Measurements from ENCODE around the gene CD48.

The CD48 gene

GRCh38 chr1:160682983-160683865, 28.4 kb downstream of the CD48 start:
- in situ Hi-C loops (cut with HindIII; ENCODE audit: low sequenced_read_pairs) = no loop called here
- no peak for DNase-seq (ENCODE audit: low read depth)
- no peak overlapping the region for H3K4me3 ChIP-seq (ENCODE audit: low read depth, low read length)
- TF ChIP-seq CTCF (IDR thresholded peaks at IDR 0.05; ENCODE audit: low read depth, low read length, missing control alignments) = no peak

GRCh38 chr1:160681891-160682140, 29.8 kb downstream of the CD48 start:
- no peak for TF ChIP-seq CTCF (IDR thresholded peaks at IDR 0.05; ENCODE audit: low read depth, low read length, missing control alignments)
- H3K4me3 ChIP-seq (ENCODE audit: low read depth, low read length) = no peak overlapping the region
- no peak for DNase-seq (ENCODE audit: low read depth)
- in situ Hi-C loops (cut with HindIII; ENCODE audit: low sequenced_read_pairs) = no loop called here

- peak; percentile 14 for TF ChIP-seq CTCF (IDR thresholded peaks at IDR 0.05; ENCODE audit: low read depth, low read length, missing control alignments)
- in situ Hi-C loops (cut with HindIII; ENCODE audit: low sequenced_read_pairs) = no loop called here
- no peak for DNase-seq (ENCODE audit: low read depth)
- H3K4me3 ChIP-seq (ENCODE audit: low read depth, low read length) = no peak overlapping the region
Observed at GRCh38 chr1:160681066-160681890, 30.3 kb downstream of the CD48 start.

- no peak for DNase-seq (ENCODE audit: low read depth)
- TF ChIP-seq CTCF (IDR thresholded peaks at IDR 0.05; ENCODE audit: low read depth, low read length, missing control alignments) = no peak
Observed at GRCh38 chr1:160680399-160680798, 31.2 kb downstream of the CD48 start.

GRCh38 chr1:160679893-160680292, 31.7 kb downstream of the CD48 start:
- H3K4me3 ChIP-seq (ENCODE audit: low read depth, low read length) = no peak overlapping the region
- in situ Hi-C loops (cut with HindIII; ENCODE audit: low sequenced_read_pairs) = no loop called here
- TF ChIP-seq CTCF (IDR thresholded peaks at IDR 0.05; ENCODE audit: low read depth, low read length, missing control alignments) = no peak
- no peak for DNase-seq (ENCODE audit: low read depth)

More at GRCh38 chr1:160680399-160680798, 31.2 kb downstream of the CD48 start:
- H3K4me3 ChIP-seq (ENCODE audit: low read depth, low read length) = no peak overlapping the region
- in situ Hi-C loops (cut with HindIII; ENCODE audit: low sequenced_read_pairs) = no loop called here

GRCh38 chr1:160676869-160677597, 34.6 kb downstream of the CD48 start:
- no peak for DNase-seq (ENCODE audit: low read depth)
- in situ Hi-C loops (cut with HindIII; ENCODE audit: low sequenced_read_pairs) = no loop called here
- no peak overlapping the region for H3K4me3 ChIP-seq (ENCODE audit: low read depth, low read length)
- TF ChIP-seq CTCF (IDR thresholded peaks at IDR 0.05; ENCODE audit: low read depth, low read length, missing control alignments) = no peak

All from astrocyte of the cerebellum (primary cell).